ENCODE data around the gene ZNF345.

Gene ZNF345

DNA sequence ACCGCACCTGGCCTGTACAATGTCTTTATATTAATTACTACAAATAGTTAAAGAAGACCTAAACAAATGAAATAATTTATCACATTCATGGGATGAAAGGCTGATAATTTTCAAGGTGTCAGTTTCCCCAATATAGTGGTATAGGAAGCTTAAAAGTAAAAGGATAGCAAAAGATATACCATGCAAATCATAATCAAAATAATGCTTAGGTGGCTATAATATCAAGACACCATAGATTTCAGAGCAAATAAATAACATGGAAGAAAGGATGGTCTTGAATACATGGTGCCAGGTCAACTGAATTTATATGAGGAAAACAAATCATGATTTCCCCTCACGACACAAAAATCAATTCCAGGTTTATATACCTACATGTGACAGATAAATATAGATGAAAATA is 17.2 kb upstream of the ZNF345 start:
- Mint-ChIP-seq H3K9me3 (peaks cover 68% of the 10 kb centered on the region), H3K4me1 (no peaks in the 10 kb centered on the region), H3K36me3 (ENCODE audit: low read depth) (peaks cover 80% of the 10 kb centered on the region), H3K27ac (no peak overlapping the region), H3K4me3 (no peak overlapping the region), H3K27me3 (ENCODE audit: low read depth) (peaks cover 4% of the 10 kb centered on the region)
- TF ChIP-seq CTCF (IDR thresholded peaks at IDR 0.05; ENCODE audit: unreplicated experiment in 3 of 3): no peak

DNA sequence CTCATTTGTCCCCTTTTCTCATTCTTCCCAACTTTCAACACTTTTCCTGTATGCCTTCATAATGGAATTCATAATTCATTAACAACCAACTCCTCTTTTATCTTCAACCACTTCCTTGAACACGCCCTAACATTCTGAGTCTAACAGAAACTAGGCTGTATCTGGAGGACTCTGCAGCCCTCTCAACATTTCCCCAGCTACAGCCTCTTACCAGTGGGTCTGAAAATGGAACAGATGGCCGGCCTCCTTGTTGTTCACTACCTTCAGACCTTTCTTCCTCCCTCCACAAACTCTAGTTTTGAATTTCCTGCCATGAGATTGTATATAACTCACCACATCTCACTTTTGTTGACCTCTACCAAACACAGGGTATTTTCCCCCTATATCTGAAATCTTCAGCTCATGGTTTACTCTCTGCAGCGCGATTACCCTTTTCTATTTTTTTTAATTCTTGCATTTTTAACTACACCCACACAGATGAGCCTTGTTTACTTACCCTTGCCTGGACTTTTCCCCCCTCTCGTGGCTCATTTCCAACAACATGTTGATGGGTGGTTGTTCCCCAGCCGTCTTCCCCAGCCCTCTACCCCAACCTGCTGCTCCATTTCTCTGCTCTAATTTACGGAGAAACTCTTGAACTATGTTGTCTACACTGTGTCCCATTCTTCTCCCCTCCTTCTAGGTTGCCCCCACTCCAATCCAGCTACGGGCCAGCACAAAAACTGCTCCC is 13.3 kb upstream of the ZNF345 start:
- peaks cover 5% of the 10 kb centered on the region for H3K4me1 Mint-ChIP-seq
- H3K27me3 Mint-ChIP-seq (ENCODE audit: low read depth): no peaks in the 10 kb centered on the region
- H3K36me3 Mint-ChIP-seq (ENCODE audit: low read depth): peaks cover 66% of the 10 kb centered on the region
- H3K4me3 Mint-ChIP-seq: no peak overlapping the region
- no peak for TF ChIP-seq CTCF (IDR thresholded peaks at IDR 0.05; ENCODE audit: unreplicated experiment in 3 of 3)
- no peak overlapping the region for H3K27ac Mint-ChIP-seq
- H3K9me3 Mint-ChIP-seq: peaks cover 49% of the 10 kb centered on the region

- Mint-ChIP-seq H3K27me3 (ENCODE audit: low read depth) (no peaks in the 10 kb centered on the region), H3K4me1 (peaks cover 5% of the 10 kb centered on the region), H3K9me3 (peaks cover 48% of the 10 kb centered on the region), H3K27ac (no peak within 1 kb of the TSS), H3K36me3 (ENCODE audit: low read depth) (peaks cover 64% of the 10 kb centered on the region), H3K4me3 (no peak within 1 kb of the TSS)
- TF ChIP-seq CTCF (IDR thresholded peaks at IDR 0.05; ENCODE audit: unreplicated experiment in 3 of 3): no peak
These were observed 12.5 kb upstream of the ZNF345 start, which contains the start of gene ZNF790 for GRCh38 chr19:36837906-36838783. TSS of gene ZNF790 (minus strand) at chr19:36838387. CDS start at chr19:36825619, 12,768 bp downstream.

DNA sequence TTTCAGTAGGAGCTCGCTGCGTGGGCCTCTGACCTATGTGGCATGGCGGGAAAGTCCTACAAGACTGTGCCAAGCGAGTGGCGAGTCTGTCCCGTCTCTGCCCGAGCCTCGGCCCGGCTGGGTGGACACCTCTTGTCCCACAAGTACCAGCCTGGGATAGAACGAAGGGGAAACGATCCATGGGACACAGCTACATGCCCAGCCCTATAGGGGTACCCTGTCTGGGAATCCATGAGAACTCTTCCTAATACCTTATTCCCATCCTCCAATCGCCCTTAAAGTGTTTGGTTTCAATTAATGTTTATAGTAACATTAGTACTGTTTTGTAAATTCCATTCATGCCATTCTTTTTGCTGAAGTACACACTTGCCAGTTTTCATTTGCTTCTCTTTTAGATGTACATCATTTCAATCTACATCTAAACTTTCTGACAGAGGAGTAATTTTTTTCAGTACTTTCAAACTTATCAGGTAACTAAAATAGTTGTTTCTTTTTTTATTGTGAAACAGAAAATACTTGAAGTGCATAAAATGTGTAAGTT is 11.8 kb upstream of the ZNF345 start:
- Mint-ChIP-seq H3K4me3 (no peak overlapping the region), H3K36me3 (ENCODE audit: low read depth) (peaks cover 63% of the 10 kb centered on the region), H3K27ac (no peak overlapping the region), H3K27me3 (ENCODE audit: low read depth) (no peaks in the 10 kb centered on the region), H3K9me3 (peaks cover 44% of the 10 kb centered on the region), H3K4me1 (peaks cover 5% of the 10 kb centered on the region)
- no peak for TF ChIP-seq CTCF (IDR thresholded peaks at IDR 0.05; ENCODE audit: unreplicated experiment in 3 of 3)

DNA sequence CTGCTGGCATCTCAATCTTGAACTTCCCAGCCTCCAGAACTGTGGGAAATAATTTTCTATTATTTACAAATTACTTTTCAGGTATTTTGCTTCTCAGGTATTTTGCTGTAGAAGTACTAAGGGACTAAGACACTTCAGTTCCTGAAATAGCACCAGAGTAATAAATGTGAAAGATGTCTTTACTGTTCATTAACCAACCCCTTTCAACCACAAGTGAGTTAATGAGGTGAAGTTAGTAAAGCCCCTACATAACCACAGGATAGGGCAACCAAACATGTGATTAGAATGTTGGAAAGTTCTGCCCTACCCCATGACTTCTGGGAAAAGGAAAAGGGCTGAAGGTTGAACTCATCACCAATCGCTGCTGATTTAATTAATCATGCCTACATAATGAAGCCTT is 2.7 kb upstream of the ZNF345 start:
- Mint-ChIP-seq H3K27me3 (ENCODE audit: low read depth) (no peaks in the 10 kb centered on the region), H3K4me3 (peak overlapping the region; percentile 79 to 85 (median 80)), H3K9me3 (peaks cover 26% of the 10 kb centered on the region), H3K4me1 (peaks cover 5% of the 10 kb centered on the region), H3K27ac (peak overlapping the region in 1 of 3 experiments; percentile 36), H3K36me3 (ENCODE audit: low read depth) (peaks cover 45% of the 10 kb centered on the region)
- no peak for TF ChIP-seq CTCF (IDR thresholded peaks at IDR 0.05; ENCODE audit: unreplicated experiment in 3 of 3)

All from nephron (organoid).